Colonic mucosa (tissue), 4 donors: ENCODE data around the gene FUCA2. TPM values are rescaled to one million over a fixed set of nuclear protein-coding genes. Genes with fewer than 3 reads are reported as not detected.

Experiments
- DNase-seq: peaks from one replicate; pipeline ENCODE4 v3.0.0-alpha.2; 2020
- H3K27ac ChIP-seq: fragments of 200-600 bp; one replicate; pipeline ENCODE4 v1.8.0; 2021
- H3K27me3 ChIP-seq: fragments of 200-600 bp; one replicate; pipeline ENCODE4 v1.8.0; 2021
- H3K36me3 ChIP-seq: fragments of 200-600 bp; one replicate; pipeline ENCODE4 v1.8.0; 2021
- H3K4me1 ChIP-seq: fragments of 200-600 bp; one replicate; pipeline ENCODE4 v1.8.0; 2021; ENCODE audit warnings: mild to moderate bottlenecking
- H3K4me3 ChIP-seq: fragments of 200-600 bp; one replicate; pipeline ENCODE4 v1.8.0; 2021
- H3K9ac ChIP-seq, 2 donors: one replicate each; pipeline ENCODE4 v1.7.0; 2013; ENCODE audit warnings: control low read depth in 2 of 2, low read depth in 2 of 2, low read length in 2 of 2
- H3K9me3 ChIP-seq: fragments of 200-600 bp; one replicate; pipeline ENCODE4 v1.8.0; 2021
- CTCF ChIP-seq: fragments of 200-600 bp; IDR thresholded peaks from one replicate; pipeline ENCODE4 v1.8.0; 2022; ENCODE audit warnings: antibody characterized with exemption, mild to moderate bottlenecking
- intact Hi-C: fragments of 100-400 bp; cut with DNase I; formaldehyde crosslinking; loops from one replicate; pipeline ENCODE4 v1.14.1; 2022
- total RNA-seq, 2 donors: library from RNA; stranded (reverse); fragmentation: NEBNext Ultra II Directional in 1 of 2; extraction: Animal tissue kit (Norgen Biotek cat#: 25700) in 1 of 2; gene quantifications; one replicate each; pipeline ENCODE4 v1.2.1, GENCODE V29; 2021
- donor health status: healthy.
- donor health status: DM: no; HTN: no; CAD: no.
- donor health status: DM: no; HTN: no; CAD: no.

FUCA2 gene
- total RNA-seq, result 10 to 100 TPM; 72.2 to 93.1 TPM

GRCh38 chr6:143510991-143511891, at the start of gene FUCA2:
Gene FUCA2 (minus strand): TSS chr6:143511720. CDS start chr6:143511634, 86 bp downstream.
- Histone ChIP-seq H3K27me3 (no peaks in the 10 kb centered on the region), H3K36me3 (no peaks in the 10 kb centered on the region), H3K9ac (peak within 1 kb of the TSS; percentile 86 to 94), H3K4me3 (peak within 1 kb of the TSS; percentile 77), H3K4me1 (peaks cover 3% of the 10 kb centered on the region), H3K9me3 (no peaks in the 10 kb centered on the region), H3K27ac (peak within 1 kb of the TSS; percentile 89)
- intact Hi-C loops, result no loop called here
- TF ChIP-seq CTCF, result no peak
- DNase-seq, result peak; percentile 97

GRCh38 chr6:143561105-143561704, 49.7 kb upstream of the FUCA2 start:
- Histone ChIP-seq H3K4me3 (no peak overlapping the region), H3K27ac (no peak overlapping the region), H3K36me3 (no peaks in the 10 kb centered on the region), H3K9ac (no peak overlapping the region), H3K9me3 (no peaks in the 10 kb centered on the region), H3K27me3 (no peaks in the 10 kb centered on the region), H3K4me1 (no peaks in the 10 kb centered on the region)
- intact Hi-C loops, result no loop called here
- no peak for TF ChIP-seq CTCF
- DNase-seq, result no peak

- TF ChIP-seq CTCF, result no peak
- Histone ChIP-seq H3K4me3 (no peak overlapping the region), H3K9ac (no peak overlapping the region), H3K27ac (no peak overlapping the region), H3K36me3 (no peaks in the 10 kb centered on the region), H3K4me1 (no peaks in the 10 kb centered on the region), H3K27me3 (no peaks in the 10 kb centered on the region), H3K9me3 (no peaks in the 10 kb centered on the region)
- intact Hi-C loops, result no loop called here
- DNase-seq, result no peak
Measured at GRCh38 chr6:143559051-143559660, 47.6 kb upstream of the FUCA2 start.

GRCh38 chr6:143556529-143556928, 45.0 kb upstream of the FUCA2 start:
- H3K9ac ChIP-seq, result no peak overlapping the region

More at GRCh38 chr6:143556529-143556928, 45.0 kb upstream of the FUCA2 start:
- H3K36me3 ChIP-seq, result no peaks in the 10 kb centered on the region
- no peak for TF ChIP-seq CTCF
- no peak overlapping the region for H3K4me3 ChIP-seq
- H3K4me1 ChIP-seq, result no peaks in the 10 kb centered on the region
- no peaks in the 10 kb centered on the region for H3K9me3 ChIP-seq
- H3K27ac ChIP-seq, result no peak overlapping the region
- intact Hi-C loops, result no loop called here
- no peaks in the 10 kb centered on the region for H3K27me3 ChIP-seq
- no peak for DNase-seq
